MM.1S (cell line): ENCODE results near the gene ELMO1.

Experiments used
- DNase-seq: peaks from one replicate; pipeline ENCODE4 v3.0.0-alpha.2; 2015
- H2AFZ ChIP-seq: fragments of 300-600 bp; sonication (generic); 2 replicates; pipeline ENCODE4 v1.6.0; 2016; ENCODE audit warnings: antibody characterized with exemption, low read length
- H3F3A ChIP-seq: fragments of 300-600 bp; sonication (generic); 2 replicates; pipeline ENCODE4 v1.6.1; 2016; ENCODE audit warnings: mild to moderate bottlenecking, antibody characterized with exemption, low read length, moderate library complexity, mixed read lengths; ENCODE audit not compliant: insufficient read depth
- H3K27ac ChIP-seq: fragments of 300-600 bp; sonication (generic); 2 replicates; pipeline ENCODE4 v1.5.1; 2016; ENCODE audit warnings: mild to moderate bottlenecking, low read length
- H3K27me3 ChIP-seq: fragments of 300-600 bp; sonication (generic); replicated peaks from 2 replicates; pipeline ENCODE4 v1.6.0; 2016; ENCODE audit warnings: low read length; ENCODE audit not compliant: insufficient read depth
- H3K36me3 ChIP-seq: fragments of 300-600 bp; sonication (generic); replicated peaks from 2 replicates; pipeline ENCODE4 v1.6.1; 2016; ENCODE audit warnings: mild to moderate bottlenecking, low read length, mixed read lengths; ENCODE audit not compliant: insufficient read depth
- H3K4me1 ChIP-seq: fragments of 300-600 bp; sonication (generic); 2 replicates; pipeline ENCODE4 v1.6.1; 2016; ENCODE audit warnings: low read length, mixed read lengths
- H3K4me2 ChIP-seq: fragments of 300-600 bp; sonication (generic); 2 replicates; pipeline ENCODE4 v1.6.0; 2016; ENCODE audit warnings: low read depth, low read length
- H3K4me3 ChIP-seq: fragments of 300-600 bp; sonication (generic); 2 replicates; pipeline ENCODE4 v1.5.1; 2016; ENCODE audit warnings: low read length, mixed read lengths
- H3K79me2 ChIP-seq: fragments of 300-600 bp; sonication (generic); 2 replicates; pipeline ENCODE4 v1.6.1; 2016; ENCODE audit warnings: mixed run types, low read length, mixed read lengths
- H3K9ac ChIP-seq: fragments of 300-600 bp; sonication (generic); 2 replicates; pipeline ENCODE4 v1.6.1; 2016; ENCODE audit warnings: low read length, mixed read lengths
- H3K9me2 ChIP-seq: fragments of 300-600 bp; sonication (generic); replicated peaks from 2 replicates; pipeline ENCODE4 v1.6.1; 2016; ENCODE audit warnings: mild to moderate bottlenecking, low read length, mixed read lengths; ENCODE audit not compliant: insufficient read depth
- H3K9me3 ChIP-seq: fragments of 300-600 bp; sonication (generic); replicated peaks from 2 replicates; pipeline ENCODE4 v1.6.1; 2016; ENCODE audit warnings: mild to moderate bottlenecking, low read length, mixed read lengths; ENCODE audit not compliant: insufficient read depth
- H4K20me1 ChIP-seq: fragments of 300-600 bp; sonication (generic); 2 replicates; pipeline ENCODE4 v1.6.1; 2016; ENCODE audit warnings: mild to moderate bottlenecking, low read length, moderate library complexity, mixed read lengths; ENCODE audit not compliant: insufficient read depth
- CTCF ChIP-seq: fragments of 300-600 bp; sonication (generic); IDR thresholded peaks from 2 replicates; pipeline ENCODE4 v1.5.1; 2016; ENCODE audit warnings: antibody characterized with exemption, low read length, mixed read lengths
- EZH2 ChIP-seq: fragments of 300-600 bp; sonication (generic); optimal IDR thresholded peaks from 2 replicates; pipeline ENCODE3; 2017; ENCODE audit warnings: low read depth, mild to moderate bottlenecking, antibody characterized with exemption, low read length, mixed read lengths
- EZH2phosphoT487 ChIP-seq: fragments of 300-600 bp; sonication (generic); IDR thresholded peaks from 2 replicates; pipeline ENCODE4 v1.6.1; 2018; ENCODE audit warnings: antibody characterized with exemption, low read length

ELMO1 gene

GRCh38 chr7:37265876-37266275, 182.8 kb downstream of the ELMO1 start:
- TF ChIP-seq CTCF (no peak), EZH2phosphoT487 (no peak), EZH2 (no peak)
- Histone ChIP-seq H3K9me3 (no peaks in the 10 kb centered on the region), H3K9ac (no peak overlapping the region), H3K36me3 (no peaks in the 10 kb centered on the region; the same call in 1 of the 2 replicates), H2AFZ (no peak overlapping the region), H3K4me1 (peaks cover 6% of the 10 kb centered on the region; the same call in 1 of the 2 replicates), H3K27me3 (no peaks in the 10 kb centered on the region), H3K4me2 (no peak overlapping the region), H3K4me3 (no peak overlapping the region), H3K27ac (no peak overlapping the region), H3K9me2 (no peaks in the 10 kb centered on the region), H3F3A (no peaks in the 10 kb centered on the region), H4K20me1 (no peaks in the 10 kb centered on the region), H3K79me2 (peaks cover 78% of the 10 kb centered on the region)
- DNase-seq, result no peak

- Histone ChIP-seq H3F3A (no peaks in the 10 kb centered on the region), H3K27ac (no peak overlapping the region), H3K79me2 (peaks cover 83% of the 10 kb centered on the region), H4K20me1 (no peaks in the 10 kb centered on the region), H3K36me3 (no peaks in the 10 kb centered on the region; the same call in 1 of the 2 replicates), H3K9ac (no peak overlapping the region), H3K9me2 (no peaks in the 10 kb centered on the region), H3K4me1 (no peaks in the 10 kb centered on the region), H3K4me2 (no peak overlapping the region), H3K27me3 (no peaks in the 10 kb centered on the region), H3K4me3 (no peak overlapping the region), H2AFZ (no peak overlapping the region), H3K9me3 (no peaks in the 10 kb centered on the region)
- TF ChIP-seq EZH2phosphoT487, result no peak
- TF ChIP-seq CTCF, result no peak
- TF ChIP-seq EZH2, result no peak
- no peak for DNase-seq
These were observed 183.7 kb downstream of the ELMO1 start for GRCh38 chr7:37265006-37265405.

GRCh38 chr7:37262181-37262580, 186.5 kb downstream of the ELMO1 start:
- TF ChIP-seq CTCF (no peak), EZH2phosphoT487 (no peak), EZH2 (no peak)
- DNase-seq, result no peak
- no peaks in the 10 kb centered on the region for H3K27me3 ChIP-seq
- H3K4me3 ChIP-seq, result no peak overlapping the region
- H3K9me2 ChIP-seq, result no peaks in the 10 kb centered on the region
- no peak overlapping the region for H3K4me2 ChIP-seq
- H3K36me3 ChIP-seq, result no peaks in the 10 kb centered on the region; the same call in 1 of the 2 replicates
- no peaks in the 10 kb centered on the region for H3K4me1 ChIP-seq
- H3K27ac ChIP-seq, result no peak overlapping the region
- no peaks in the 10 kb centered on the region for H3F3A ChIP-seq
- H3K79me2 ChIP-seq, result peaks cover 58% of the 10 kb centered on the region
- no peak overlapping the region for H3K9ac ChIP-seq
- no peaks in the 10 kb centered on the region for H4K20me1 ChIP-seq
- no peak overlapping the region for H2AFZ ChIP-seq
- no peaks in the 10 kb centered on the region for H3K9me3 ChIP-seq
